ENCODE data around the gene DOCK10.

DNA sequence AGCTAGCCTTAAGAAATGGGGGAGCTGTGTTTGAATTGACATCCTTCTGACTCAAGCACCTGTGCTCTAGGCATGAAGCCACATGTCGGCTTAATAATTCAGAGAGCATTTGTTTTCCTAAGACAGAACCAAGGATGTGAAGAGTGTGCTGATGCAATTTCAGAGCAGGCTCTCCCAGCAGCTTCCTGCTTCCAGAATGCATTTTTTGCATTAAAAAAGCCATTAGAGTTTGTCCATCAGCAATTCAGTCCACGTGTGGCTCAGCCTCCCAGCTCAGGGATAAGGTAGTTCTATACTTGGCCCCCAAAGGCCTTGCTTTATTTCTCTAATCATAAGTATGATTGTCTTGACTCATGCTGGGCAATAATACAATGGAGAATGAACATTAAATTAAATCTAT is 37.7 kb downstream of the DOCK10 start:
- TF ChIP-seq, protein P1, sequence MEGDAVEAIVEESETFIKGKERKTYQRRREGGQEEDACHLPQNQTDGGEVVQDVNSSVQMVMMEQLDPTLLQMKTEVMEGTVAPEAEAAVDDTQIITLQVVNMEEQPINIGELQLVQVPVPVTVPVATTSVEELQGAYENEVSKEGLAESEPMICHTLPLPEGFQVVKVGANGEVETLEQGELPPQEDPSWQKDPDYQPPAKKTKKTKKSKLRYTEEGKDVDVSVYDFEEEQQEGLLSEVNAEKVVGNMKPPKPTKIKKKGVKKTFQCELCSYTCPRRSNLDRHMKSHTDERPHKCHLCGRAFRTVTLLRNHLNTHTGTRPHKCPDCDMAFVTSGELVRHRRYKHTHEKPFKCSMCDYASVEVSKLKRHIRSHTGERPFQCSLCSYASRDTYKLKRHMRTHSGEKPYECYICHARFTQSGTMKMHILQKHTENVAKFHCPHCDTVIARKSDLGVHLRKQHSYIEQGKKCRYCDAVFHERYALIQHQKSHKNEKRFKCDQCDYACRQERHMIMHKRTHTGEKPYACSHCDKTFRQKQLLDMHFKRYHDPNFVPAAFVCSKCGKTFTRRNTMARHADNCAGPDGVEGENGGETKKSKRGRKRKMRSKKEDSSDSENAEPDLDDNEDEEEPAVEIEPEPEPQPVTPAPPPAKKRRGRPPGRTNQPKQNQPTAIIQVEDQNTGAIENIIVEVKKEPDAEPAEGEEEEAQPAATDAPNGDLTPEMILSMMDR (IDR thresholded peaks at IDR 0.05): no peak
- TF ChIP-seq EZH2 (IDR thresholded peaks at IDR 0.05; ENCODE audit: borderline replicate concordance, insufficient read depth, low read depth, low read length, poor library complexity, severe bottlenecking): no peak
